Activated CD8-positive, alpha-beta T cell treated with anti-CD3 and anti-CD28 coated beads for 36 hours (primary cell): Measurements from ENCODE around the gene FNIP2. TPM values are rescaled to one million over a fixed set of nuclear protein-coding genes. Genes with fewer than 3 reads are reported as not detected.
"Not testable (repeated sequence)": the region's sequence is repeated elsewhere in the genome, so short reads cannot be mapped to it uniquely, and the experiment has no call there.

ENCODE experiments used
- ATAC-seq: fragments of 200-7000 bp; cut with Tn5 transposase; one replicate; pipeline ENCODE4 v1.10.0; 2021; ENCODE audit warnings: mild to moderate bottlenecking, moderate library complexity
- CTCF ChIA-PET: fragments of 350-600 bp; sonication (Branson Sonifier 250); formaldehyde crosslinking; loops from one replicate; lab custom pipeline; 2021; ENCODE audit warnings: antibody characterized with exemption; lab: Charles Lee
- POLR2A ChIA-PET: fragments of 350-600 bp; sonication (Branson Sonifier 250); formaldehyde crosslinking; loops from one replicate; lab custom pipeline; 2021; ENCODE audit warnings: antibody characterized with exemption; lab: Charles Lee
- DNase-seq: peaks from one replicate; pipeline ENCODE4 v3.0.0-alpha.2; 2020
- H3K27ac Mint-ChIP-seq: one replicate; pipeline ENCODE4 v1.8.0; 2021; ENCODE audit warnings: mild to moderate bottlenecking, mixed read lengths
- H3K27me3 Mint-ChIP-seq: one replicate; pipeline ENCODE4 v1.8.0; 2021; ENCODE audit warnings: mixed read lengths
- H3K36me3 Mint-ChIP-seq: one replicate; pipeline ENCODE4 v1.8.0; 2021; ENCODE audit warnings: low read depth, mixed read lengths
- H3K4me1 Mint-ChIP-seq: one replicate; pipeline ENCODE4 v1.8.0; 2021; ENCODE audit warnings: low read depth, mixed read lengths
- H3K4me3 Mint-ChIP-seq: one replicate; pipeline ENCODE4 v1.8.0; 2021; ENCODE audit warnings: mild to moderate bottlenecking, moderate library complexity, mixed read lengths
- H3K9me3 Mint-ChIP-seq: one replicate; pipeline ENCODE4 v1.8.0; 2021; ENCODE audit warnings: mixed read lengths
- intact Hi-C: fragments of 100-400 bp; cut with micrococcal nuclease; formaldehyde crosslinking; loops from one replicate; pipeline ENCODE4 v1.10.0; 2022
- total RNA-seq, 2 experiments: library from RNA; stranded (reverse); gene quantifications; one replicate each; pipeline ENCODE4 v1.2.3, GENCODE V29; 2021
- TF ChIP-seq, protein P1 (sequence below): fragments of 200-600 bp; IDR thresholded peaks from one replicate; pipeline ENCODE4 v1.8.0; 2022; ENCODE audit warnings: antibody characterized with exemption, mild to moderate bottlenecking

FNIP2 gene
- total RNA-seq, 2 experiments from 2014 or later: 11.2 to 11.7 TPM

DNA sequence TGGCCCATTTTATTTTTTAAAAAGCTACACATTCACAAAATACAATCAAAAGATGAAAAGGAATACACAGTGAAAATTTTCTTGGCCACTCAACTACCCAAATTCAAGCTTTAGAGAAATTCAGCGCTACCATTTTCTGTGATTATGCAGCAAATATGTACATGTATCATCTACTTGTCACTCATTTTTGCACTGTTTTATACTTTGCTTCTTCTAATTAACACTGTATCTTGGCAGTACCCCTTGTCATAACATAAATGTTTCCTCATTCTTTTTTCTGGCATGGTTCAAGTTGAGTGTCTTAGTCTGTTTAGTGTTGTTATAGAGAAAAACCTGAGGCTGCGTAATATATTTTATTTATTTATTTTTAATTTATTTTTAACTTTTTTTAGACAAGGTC, 30.0 kb upstream of the FNIP2 start:
- DNase-seq (no peak), ATAC-seq (no peak)
- Mint-ChIP-seq H3K27me3 (no peaks in the 10 kb centered on the region), H3K9me3 (no peaks in the 10 kb centered on the region), H3K36me3 (no peaks in the 10 kb centered on the region), H3K27ac (no peak overlapping the region), H3K4me3 (no peak overlapping the region), H3K4me1 (no peaks in the 10 kb centered on the region)
- CTCF ChIA-PET: interaction anchor here (0.9 to 1.1 kb wide), 2 partner anchors 15 to 465 kb away, joined by 3 read pairs; no protein-coding TSS in a partner anchor
- TF ChIP-seq, protein P1, sequence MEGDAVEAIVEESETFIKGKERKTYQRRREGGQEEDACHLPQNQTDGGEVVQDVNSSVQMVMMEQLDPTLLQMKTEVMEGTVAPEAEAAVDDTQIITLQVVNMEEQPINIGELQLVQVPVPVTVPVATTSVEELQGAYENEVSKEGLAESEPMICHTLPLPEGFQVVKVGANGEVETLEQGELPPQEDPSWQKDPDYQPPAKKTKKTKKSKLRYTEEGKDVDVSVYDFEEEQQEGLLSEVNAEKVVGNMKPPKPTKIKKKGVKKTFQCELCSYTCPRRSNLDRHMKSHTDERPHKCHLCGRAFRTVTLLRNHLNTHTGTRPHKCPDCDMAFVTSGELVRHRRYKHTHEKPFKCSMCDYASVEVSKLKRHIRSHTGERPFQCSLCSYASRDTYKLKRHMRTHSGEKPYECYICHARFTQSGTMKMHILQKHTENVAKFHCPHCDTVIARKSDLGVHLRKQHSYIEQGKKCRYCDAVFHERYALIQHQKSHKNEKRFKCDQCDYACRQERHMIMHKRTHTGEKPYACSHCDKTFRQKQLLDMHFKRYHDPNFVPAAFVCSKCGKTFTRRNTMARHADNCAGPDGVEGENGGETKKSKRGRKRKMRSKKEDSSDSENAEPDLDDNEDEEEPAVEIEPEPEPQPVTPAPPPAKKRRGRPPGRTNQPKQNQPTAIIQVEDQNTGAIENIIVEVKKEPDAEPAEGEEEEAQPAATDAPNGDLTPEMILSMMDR: no peak
- intact Hi-C loops: loop anchor here (10.0 kb wide), 1 partner anchor 706 kb away; no protein-coding TSS in a partner anchor
- POLR2A ChIA-PET: interaction anchor here (1.0 kb wide), 1 partner anchor 30 kb away, joined by 3 read pairs; the partner anchor contains the start of gene FNIP2

DNA sequence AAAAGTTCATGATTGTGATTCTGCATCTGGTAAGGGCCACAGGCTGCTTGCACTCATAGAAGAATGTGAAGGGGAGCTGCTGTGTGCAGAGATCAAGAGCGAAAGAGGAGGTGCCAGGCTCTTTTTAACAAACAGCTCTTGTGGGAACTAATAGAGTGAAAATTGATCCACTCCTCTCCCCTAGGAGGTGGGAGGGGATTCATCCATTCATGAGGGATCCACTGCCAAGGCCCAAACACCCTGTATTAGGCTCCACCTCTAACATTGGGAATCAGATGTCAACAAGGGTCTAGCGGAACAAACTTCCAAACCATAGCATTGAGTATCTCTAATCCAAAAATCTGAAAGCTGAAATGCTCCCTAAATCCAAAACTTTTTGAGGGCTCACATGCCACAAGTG, 29.2 kb upstream of the FNIP2 start:
- Mint-ChIP-seq H3K9me3 (no peaks in the 10 kb centered on the region), H3K4me1 (no peaks in the 10 kb centered on the region), H3K36me3 (no peaks in the 10 kb centered on the region), H3K27me3 (no peaks in the 10 kb centered on the region), H3K4me3 (no peak overlapping the region), H3K27ac (no peak overlapping the region)
- ATAC-seq: no peak
- TF ChIP-seq, protein P1: no peak
- intact Hi-C loops: loop anchor here (10.0 kb wide), 1 partner anchor 705 kb away; no protein-coding TSS in a partner anchor
- ChIA-PET POLR2A (interaction anchor here (0.6 kb wide), 1 partner anchor 1789 kb away, joined by 3 read pairs; no protein-coding TSS in a partner anchor), CTCF (interaction anchor here (1.4 kb wide), 1 partner anchor 112 kb away, joined by 4 read pairs; no protein-coding TSS in a partner anchor)
- DNase-seq: no peak

DNA sequence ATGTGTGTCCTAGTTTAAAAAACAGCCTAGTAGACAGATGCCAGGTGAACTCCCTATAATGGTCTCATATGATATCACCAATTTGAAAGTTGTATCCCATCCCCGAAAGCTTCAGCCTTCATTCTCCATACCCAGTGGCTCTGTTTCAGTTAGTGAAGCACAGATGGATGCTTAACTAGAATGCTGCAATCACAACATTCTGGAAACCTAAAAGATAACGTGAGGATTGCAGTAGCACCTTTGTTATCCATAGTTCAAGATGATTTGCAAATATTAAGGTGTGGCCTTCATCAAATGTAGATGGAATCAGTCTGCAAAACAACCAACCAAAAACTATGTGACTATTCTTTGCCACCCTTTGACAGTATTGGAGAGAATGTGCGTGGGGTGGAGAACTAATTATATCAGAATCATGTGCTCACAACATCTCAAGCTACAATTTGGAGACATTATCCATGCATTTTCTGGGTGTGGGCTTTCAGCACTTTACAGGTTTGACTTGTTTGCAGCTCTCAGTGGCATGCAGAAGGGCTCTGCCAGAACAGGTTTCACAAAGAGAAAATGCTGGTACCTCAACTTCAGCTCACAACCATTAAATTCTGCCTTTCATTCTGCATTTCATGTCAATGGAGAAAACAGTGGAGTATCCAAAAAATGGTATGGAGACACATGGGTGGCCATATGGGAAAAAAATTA, 27.4 kb upstream of the FNIP2 start:
- Mint-ChIP-seq H3K27ac (no peak overlapping the region), H3K4me3 (no peak overlapping the region), H3K27me3 (no peaks in the 10 kb centered on the region), H3K9me3 (no peaks in the 10 kb centered on the region), H3K36me3 (no peaks in the 10 kb centered on the region), H3K4me1 (no peaks in the 10 kb centered on the region)
- POLR2A ChIA-PET: no interaction called here
- DNase-seq (no peak), ATAC-seq (no peak)
- TF ChIP-seq, protein P1: no peak
- intact Hi-C loops: no loop called here
- CTCF ChIA-PET: interaction anchor here (0.6 to 1.3 kb wide), 3 partner anchors 11 to 15 kb away, joined by 3 to 4 read pairs (median 3); no protein-coding TSS in a partner anchor

DNA sequence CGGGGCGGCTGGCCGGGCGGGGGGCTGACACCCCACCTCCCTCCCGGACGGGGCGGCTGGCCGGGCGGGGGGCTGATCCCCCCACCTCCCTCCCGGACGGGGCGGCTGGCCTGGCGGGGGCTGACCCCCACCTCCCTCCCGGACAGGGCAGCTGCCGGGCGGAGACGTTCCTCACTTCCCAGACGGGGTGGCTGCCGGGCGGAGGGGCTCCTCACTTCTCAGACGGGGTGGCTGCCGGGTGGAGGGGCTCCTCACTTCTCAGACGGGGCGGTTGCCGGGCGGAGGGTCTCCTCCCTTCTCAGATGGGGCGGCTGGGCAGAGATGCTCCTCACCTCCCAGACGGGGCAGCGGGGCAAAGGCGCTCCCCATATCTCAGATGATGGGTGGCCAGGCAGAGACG, 22.3 kb upstream of the FNIP2 start:
- POLR2A ChIA-PET, H3K4me1 Mint-ChIP-seq, H3K9me3 Mint-ChIP-seq, H3K27me3 Mint-ChIP-seq, ATAC-seq, CTCF ChIA-PET, DNase-seq, H3K4me3 Mint-ChIP-seq, intact Hi-C loops, H3K36me3 Mint-ChIP-seq, H3K27ac Mint-ChIP-seq: not testable (repeated sequence)

DNA sequence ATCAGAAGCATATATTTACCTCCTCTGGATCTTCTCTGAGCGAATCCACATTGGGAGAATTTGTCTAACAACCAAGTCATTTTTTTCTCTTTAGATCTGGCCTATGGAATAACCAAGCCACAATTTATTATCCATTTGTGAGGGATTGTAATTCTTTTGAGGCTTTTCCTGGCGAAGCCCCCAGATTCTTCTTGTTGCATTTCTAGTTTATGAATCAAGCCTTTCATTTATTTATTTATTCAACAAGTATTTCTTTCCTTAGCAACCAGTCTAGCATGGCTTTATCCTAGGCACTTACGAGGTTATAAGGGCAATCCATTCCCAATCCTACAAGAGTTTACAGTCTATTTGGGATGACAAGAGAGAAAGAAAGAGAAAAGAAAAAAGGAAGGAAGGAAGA, 18.4 kb upstream of the FNIP2 start:
- DNase-seq: no peak
- no peak overlapping the region for H3K27ac Mint-ChIP-seq
- no peak for ATAC-seq
- ChIA-PET POLR2A (no interaction called here), CTCF (no interaction called here)
- no peaks in the 10 kb centered on the region for H3K27me3 Mint-ChIP-seq
- intact Hi-C loops: no loop called here
- no peaks in the 10 kb centered on the region for H3K36me3 Mint-ChIP-seq
- TF ChIP-seq, protein P1: no peak
- H3K4me3 Mint-ChIP-seq: no peak overlapping the region
- H3K9me3 Mint-ChIP-seq: no peaks in the 10 kb centered on the region
- H3K4me1 Mint-ChIP-seq: no peaks in the 10 kb centered on the region
